ENCODE measurements around the gene KRTAP12-3.
"Not testable (repeated sequence)": the region's sequence is repeated elsewhere in the genome, so short reads cannot be mapped to it uniquely, and the experiment has no call there.

The KRTAP12-3 gene, protein sequence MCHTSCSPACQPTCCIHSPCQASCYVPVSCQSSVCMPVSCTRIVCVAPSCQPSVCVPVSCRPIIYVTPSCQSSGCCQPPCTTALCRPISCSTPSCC

GRCh38 chr21:44657635-44658540 is at the start of gene KRTAP12-3:
Gene KRTAP12-3, plus strand, starts transcription at chr21:44657932. Its CDS starts 48 bp downstream, at chr21:44657980.
- DNase-seq, result no peak

DNA sequence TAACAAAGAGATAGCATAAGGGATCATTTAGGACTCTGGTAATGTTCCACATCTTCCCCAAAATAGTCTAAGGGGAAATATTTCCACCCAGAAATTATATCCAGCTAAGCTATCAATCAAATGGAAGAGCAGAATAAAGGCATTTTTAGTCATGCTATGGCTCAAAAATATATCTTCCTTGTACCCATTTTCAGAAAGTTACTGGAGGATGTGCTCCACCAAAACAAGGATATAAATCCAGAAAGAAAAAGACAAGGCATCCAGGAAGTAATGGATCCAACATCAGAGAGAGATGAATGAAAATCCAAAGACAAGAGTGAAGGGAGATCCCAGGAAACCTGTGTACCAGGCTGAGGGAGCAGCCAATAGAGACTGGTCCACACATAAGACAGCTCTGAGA is 48.5 kb upstream of the KRTAP12-3 start:
- DNase-seq, result no peak

- DNase-seq, result not testable (repeated sequence)
Measured at GRCh38 chr21:44610157-44610843, 47.4 kb upstream of the KRTAP12-3 start.

GRCh38 chr21:44611551-44611950 is 46.2 kb upstream of the KRTAP12-3 start:
- no peak for DNase-seq

DNA sequence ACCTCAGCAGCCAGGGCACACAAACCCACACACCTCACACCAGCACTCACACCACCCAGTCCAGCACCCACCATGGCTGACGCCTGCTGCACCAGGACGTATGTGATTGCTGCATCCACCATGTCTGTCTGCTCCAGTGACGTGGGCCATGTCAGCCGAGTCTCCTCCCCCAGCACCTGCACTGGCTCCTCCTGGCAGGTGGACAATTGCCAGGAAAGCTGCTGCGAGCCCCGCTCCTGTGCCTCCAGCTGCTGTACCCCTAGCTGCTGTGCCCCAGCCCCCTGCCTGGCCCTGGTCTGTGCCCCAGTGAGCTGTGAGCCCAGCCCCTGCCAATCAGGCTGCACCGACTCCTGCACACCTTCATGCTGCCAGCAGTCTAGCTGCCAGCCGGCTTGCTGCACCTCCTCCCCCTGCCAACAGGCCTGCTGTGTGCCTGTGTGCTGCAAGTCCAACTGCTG is 45.7 kb upstream of the KRTAP12-3 start, which contains the start of gene KRTAP10-8:
KRTAP10-8 (plus strand) TSS at position 51 of the 458 bp plus-strand sequence; CDS start at position 73, 22 bp downstream.
- no peak for DNase-seq

DNA sequence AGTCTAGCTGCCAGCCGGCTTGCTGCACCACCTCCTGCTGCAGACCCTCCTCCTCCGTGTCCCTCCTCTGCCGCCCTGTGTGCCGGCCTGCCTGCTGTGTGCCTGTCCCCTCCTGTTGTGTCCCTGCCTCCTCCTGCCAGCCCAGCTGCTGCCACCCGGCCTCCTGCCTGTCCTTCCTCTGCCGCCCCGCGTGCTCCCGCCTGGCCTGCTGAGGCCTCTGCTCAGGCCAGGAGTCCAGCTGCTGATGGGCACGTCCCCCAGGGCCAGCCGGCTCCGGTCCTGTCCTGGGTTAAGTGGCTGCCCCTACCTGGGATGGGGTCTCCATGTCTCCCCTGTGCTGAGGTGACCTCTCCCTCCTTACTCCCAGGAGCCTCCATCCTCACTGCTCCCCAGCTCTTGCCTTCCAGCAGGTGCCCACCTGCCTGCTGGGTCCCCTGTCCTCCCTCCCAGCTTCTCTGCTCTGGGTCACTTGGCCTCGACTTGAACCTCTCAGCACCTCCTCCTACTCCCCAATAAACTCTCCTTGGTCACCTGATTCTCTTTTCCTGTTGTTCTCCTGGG is 45.0 kb upstream of the KRTAP12-3 start:
- no peak for DNase-seq

DNA sequence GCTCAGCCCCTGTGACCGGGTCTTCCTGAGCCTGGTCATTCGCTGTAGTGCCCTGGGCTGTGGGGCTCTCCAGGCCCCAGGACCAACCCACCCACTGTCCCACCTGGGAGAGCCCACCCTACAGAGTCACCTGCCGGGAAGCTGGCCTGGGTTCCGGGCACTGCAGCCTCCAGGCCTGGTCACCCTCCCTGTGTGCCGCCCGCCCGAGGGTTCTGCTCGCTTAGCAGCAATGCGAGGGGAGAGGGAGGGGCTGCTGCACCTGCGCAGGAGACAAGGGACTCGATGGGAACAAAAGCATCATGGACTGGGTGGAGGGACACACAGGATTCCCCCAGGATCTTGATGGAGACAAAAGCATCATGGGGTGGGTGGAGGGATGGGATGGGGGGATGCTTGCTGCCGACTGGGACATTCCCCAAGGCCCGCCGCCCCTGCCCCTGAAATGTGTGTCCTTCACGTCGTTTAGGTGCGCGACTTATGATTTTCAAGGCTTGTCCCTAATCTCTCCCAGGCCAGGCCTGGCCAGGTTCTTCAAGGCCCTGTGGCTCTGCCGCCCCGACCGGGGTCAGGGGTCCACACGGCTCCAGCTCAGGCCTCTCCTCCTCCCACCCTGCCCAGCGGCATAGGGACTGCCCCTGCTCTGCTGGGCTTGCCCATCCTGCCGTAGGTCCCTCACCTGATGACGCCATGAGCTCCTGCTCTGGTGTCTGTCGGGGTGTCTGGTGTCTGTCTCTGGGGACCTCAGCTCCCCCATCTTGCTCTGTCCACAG is 44.2 kb upstream of the KRTAP12-3 start:
- no peak for DNase-seq

- DNase-seq, result no peak
Measured at GRCh38 chr21:44614161-44614631, 43.5 kb upstream of the KRTAP12-3 start.

DNA sequence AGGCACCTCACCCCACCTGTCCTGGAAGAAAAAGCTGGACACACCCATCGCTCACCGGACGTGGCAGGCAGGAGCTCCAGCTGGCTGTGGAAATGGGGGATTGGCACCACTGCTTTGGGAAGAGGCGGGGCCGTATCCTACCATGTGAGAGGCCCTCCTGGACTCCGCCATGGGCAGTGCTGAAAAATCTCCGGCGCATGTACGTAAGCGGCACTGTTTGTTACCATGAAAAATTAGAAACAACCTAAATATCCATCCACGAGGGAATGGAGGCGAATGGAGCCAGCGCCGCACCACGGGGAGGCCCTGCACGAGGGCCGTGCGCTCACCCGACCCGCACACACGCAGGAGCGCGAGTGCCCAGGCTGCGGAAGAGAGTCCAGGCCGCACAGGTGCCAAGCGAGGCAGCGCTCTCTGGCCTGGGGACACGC is 42.8 kb upstream of the KRTAP12-3 start:
- no peak for DNase-seq

- DNase-seq, result no peak
Measured at GRCh38 chr21:44615466-44615865, 42.3 kb upstream of the KRTAP12-3 start.

- DNase-seq, result no peak
Measured at GRCh38 chr21:44615911-44616590, 41.7 kb upstream of the KRTAP12-3 start.

GRCh38 chr21:44616591-44616926 is 41.2 kb upstream of the KRTAP12-3 start:
- no peak for DNase-seq

DNA sequence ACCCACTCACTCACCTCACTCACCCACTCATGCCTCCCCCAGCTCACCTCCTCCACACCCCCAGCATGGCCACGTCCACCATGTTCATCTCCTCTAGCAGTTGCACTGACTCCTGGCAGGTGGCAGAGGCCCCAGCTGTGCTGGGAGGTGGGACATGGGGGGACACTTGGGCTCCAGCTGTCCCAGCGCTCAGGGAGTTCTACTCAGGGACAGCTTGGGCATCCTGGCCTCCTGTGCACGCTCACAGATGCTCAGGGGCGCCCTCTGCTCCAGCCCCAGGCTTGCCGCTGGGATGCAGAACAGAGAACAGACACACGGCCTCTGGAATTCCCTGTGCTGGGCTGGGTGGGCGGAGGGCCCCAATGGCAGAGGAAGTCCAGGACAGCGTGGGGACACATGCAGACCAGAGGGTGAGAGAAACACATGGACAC is 40.6 kb upstream of the KRTAP12-3 start:
- DNase-seq, result no peak

- DNase-seq, result no peak
Measured at GRCh38 chr21:44618504-44618903, 39.2 kb upstream of the KRTAP12-3 start.

GRCh38 chr21:44618909-44619308 is 38.8 kb upstream of the KRTAP12-3 start:
- peak; percentile 28 to 57 for DNase-seq

GRCh38 chr21:44619886-44620285 is 37.8 kb upstream of the KRTAP12-3 start:
- DNase-seq, result no peak

- no peak for DNase-seq
Measured at GRCh38 chr21:44623575-44623974, 34.2 kb upstream of the KRTAP12-3 start.

DNA sequence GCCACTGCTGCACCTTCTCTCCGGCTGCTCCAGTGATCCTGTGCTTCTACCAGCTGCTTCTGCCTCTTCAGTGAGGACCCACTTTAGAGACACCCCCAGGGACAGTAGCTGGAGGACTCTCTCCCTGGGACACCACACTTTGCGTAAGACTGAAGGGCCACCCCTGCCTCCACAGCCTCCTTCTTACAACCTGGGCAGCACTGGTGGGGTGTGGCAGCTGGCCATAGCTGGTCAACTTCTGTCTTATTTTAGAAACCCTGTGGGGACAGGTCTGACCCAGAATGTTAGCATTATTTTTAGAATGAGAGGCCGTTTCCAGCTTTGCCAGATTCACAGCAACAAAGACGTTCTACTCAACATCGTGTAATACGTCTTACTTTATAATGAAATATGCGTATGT is 32.0 kb upstream of the KRTAP12-3 start:
- DNase-seq, result no peak

GRCh38 chr21:44626262-44626661 is 31.5 kb upstream of the KRTAP12-3 start:
- DNase-seq, result no peak

DNA sequence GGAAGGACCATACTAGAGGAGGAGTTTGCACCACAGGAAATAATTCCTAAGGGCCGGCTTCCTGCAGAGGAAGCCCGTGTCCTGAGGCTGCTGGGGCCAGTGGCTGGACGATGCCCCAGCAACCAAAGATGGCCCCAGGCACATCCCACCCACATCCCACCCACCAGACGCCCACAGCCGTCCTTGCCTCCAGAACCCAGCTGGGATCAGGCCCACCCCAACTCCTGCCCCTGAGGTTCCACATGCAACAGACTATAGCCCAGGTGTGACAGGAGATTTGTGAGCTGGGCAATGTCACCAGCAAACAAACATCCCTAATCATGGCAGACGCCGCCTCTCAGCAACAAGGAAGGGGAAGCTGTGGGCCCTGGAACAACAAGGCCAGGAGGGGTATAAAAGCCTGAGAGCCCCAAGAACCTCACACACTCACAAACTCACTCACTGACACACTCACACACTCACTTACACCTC is 31.0 kb upstream of the KRTAP12-3 start, which contains the start of gene KRTAP10-9:
KRTAP10-9 (plus strand) TSS at position 421 of the 471 bp plus-strand sequence. CDS start 79 bp downstream, outside the sequence.
- DNase-seq, result no peak

DNA sequence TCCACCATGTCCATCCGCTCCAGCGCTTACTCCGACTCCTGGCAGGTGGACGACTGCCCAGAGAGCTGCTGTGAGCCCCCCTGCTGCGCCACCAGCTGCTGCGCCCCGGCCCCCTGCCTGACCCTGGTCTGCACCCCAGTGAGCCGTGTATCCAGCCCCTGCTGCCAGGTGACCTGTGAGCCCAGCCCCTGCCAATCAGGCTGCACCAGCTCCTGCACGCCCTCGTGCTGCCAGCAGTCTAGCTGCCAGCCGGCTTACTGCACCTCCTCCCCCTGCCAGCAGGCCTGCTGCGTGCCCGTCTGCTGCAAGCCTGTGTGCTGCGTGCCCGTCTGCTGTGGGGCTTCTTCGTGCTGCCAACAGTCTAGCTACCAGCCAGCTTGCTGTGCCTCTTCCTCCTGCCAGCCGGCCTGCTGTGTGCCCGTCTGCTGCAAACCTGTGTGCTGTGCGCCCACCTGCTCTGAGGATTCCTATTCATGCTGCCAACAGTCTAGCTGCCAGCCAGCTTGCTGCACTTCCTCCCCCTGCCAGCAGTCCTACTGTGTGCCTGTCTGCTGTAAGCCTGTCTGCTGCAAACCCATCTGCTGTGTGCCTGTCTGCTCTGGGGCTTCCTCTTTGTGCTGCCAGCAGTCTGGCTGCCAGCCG is 30.4 kb upstream of the KRTAP12-3 start:
- not testable (repeated sequence) for DNase-seq

Measured in stimulated activated CD4-positive, alpha-beta T cell treated with anti-CD3 and anti-CD28 coated beads, Interleukin-2, amount 100 ng/mL, for 24 hours (primary cell).